ENCODE results near the gene MYH15. TPM values are rescaled to one million over a fixed set of nuclear protein-coding genes. Genes with fewer than 3 reads are reported as not detected.

Gene MYH15
- total and polyA plus RNA-seq, 2 of the 4 experiments (the other 2 are of a cell fraction): 0.10 to 0.36 TPM

DNA sequence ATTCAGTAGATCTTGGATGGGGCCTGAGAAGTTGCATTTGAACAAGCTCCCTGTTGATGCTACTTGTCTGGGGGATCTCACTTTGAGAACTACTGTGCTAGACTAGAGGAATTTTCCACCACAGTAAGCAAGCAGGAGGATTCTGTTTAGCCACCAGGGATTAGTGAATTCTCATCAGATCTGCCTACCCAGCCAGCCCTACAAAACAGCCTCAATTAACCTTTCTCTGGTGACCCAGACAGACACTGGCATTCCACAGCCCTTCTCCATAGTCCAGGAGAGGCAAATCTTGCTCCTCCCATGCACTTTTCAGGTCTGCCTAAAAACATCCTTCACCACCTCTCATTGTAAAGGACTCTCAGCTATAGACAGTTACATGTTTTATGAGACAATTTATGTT is 16.7 kb upstream of the MYH15 start:
- no peak for DNase-seq
- Histone ChIP-seq H2AK9ac (replicated peaks; ENCODE audit: low read depth, low read length, poor library complexity) (no peak overlapping the region), H3K23ac (ENCODE audit: low read depth, low read length) (no peak overlapping the region), H3K36me3 (ENCODE audit: control insufficient read depth, insufficient read depth, low read length) (no peaks in the 10 kb centered on the region), H3K27ac (ENCODE audit: insufficient read depth, low read length) (no peak overlapping the region), H4K8ac (ENCODE audit: low read depth in 2 of 2, low read length in 2 of 2) (no peak overlapping the region), H3K79me1 (ENCODE audit: low read depth in 1 of 2, low read length in 2 of 2) (no peaks in the 10 kb centered on the region), H3K27me3 (ENCODE audit: control insufficient read depth, insufficient read depth, low read length) (no peaks in the 10 kb centered on the region; the same call in 1 of the 2 replicates), H3K9me1 (ENCODE audit: insufficient read depth, low read length) (no peaks in the 10 kb centered on the region), H2BK20ac (ENCODE audit: low read depth, low read length) (no peak overlapping the region), H2BK120ac (ENCODE audit: low read depth, low read length) (no peak overlapping the region), H2AK5ac (ENCODE audit: low read depth, low read length) (no peak overlapping the region), H3K56ac (ENCODE audit: extremely low read depth, insufficient read depth, low read length) (no peak overlapping the region), H3K9me3 (ENCODE audit: control insufficient read depth, insufficient read depth, low read length) (no peaks in the 10 kb centered on the region), H3K18ac (ENCODE audit: low read depth, low read length) (no peak overlapping the region), H3K14ac (replicated peaks; ENCODE audit: low read depth, low read length) (no peak overlapping the region), H4K20me1 (ENCODE audit: insufficient read depth, low read length) (no peaks in the 10 kb centered on the region), H2BK15ac (ENCODE audit: low read depth, low read length) (no peak overlapping the region), H4K91ac (ENCODE audit: insufficient read depth, low read depth, low read length) (no peak overlapping the region), H3K4me1 (ENCODE audit: control insufficient read depth, insufficient read depth, low read length) (no peaks in the 10 kb centered on the region), H4K5ac (ENCODE audit: low read depth, low read length) (no peak overlapping the region), H3K9ac (ENCODE audit: low read depth, low read length) (no peak overlapping the region), H2AFZ (replicated peaks; ENCODE audit: low read length, poor library complexity) (no peak overlapping the region), H3K4me2 (ENCODE audit: low read depth, low read length) (no peak overlapping the region), H3K4me3 (ENCODE audit: insufficient read depth, low read depth, low read length) (no peak overlapping the region), H3K4ac (ENCODE audit: low read depth, low read length) (no peak overlapping the region), H2BK5ac (ENCODE audit: low read depth, low read length, poor library complexity, severe bottlenecking) (no peak overlapping the region)
- ChIA-PET POLR2A (ENCODE audit: unreplicated experiment) (no interaction called here), CTCF (interaction anchor here (0.7 to 1.2 kb wide), 2 partner anchors 14 to 601 kb away, joined by 3 read pairs; no protein-coding TSS in a partner anchor)
- no peak for ATAC-seq (ENCODE audit: low read depth)
- in situ Hi-C loops (cut with MboI; ENCODE audit: low sequenced_read_pairs) (no loop called here), dilution Hi-C loops (cut with HindIII; ENCODE audit: low sequenced_read_pairs, unreplicated experiment) (no loop called here), intact Hi-C loops (cut with micrococcal nuclease) (no loop called here)
- no TSS peak for BruUV-seq (replicated peaks)
- no peak for TF ChIP-seq CEBPB (IDR thresholded peaks at IDR 0.05; ENCODE audit: low read depth, low read length)
- no peak for TF ChIP-seq BHLHE40 (IDR thresholded peaks at IDR 0.05; ENCODE audit: low read depth, low read length)
- no peak for TF ChIP-seq SMC3 (IDR thresholded peaks at IDR 0.05; ENCODE audit: low read depth, low read length)
- TF ChIP-seq, protein P1, sequence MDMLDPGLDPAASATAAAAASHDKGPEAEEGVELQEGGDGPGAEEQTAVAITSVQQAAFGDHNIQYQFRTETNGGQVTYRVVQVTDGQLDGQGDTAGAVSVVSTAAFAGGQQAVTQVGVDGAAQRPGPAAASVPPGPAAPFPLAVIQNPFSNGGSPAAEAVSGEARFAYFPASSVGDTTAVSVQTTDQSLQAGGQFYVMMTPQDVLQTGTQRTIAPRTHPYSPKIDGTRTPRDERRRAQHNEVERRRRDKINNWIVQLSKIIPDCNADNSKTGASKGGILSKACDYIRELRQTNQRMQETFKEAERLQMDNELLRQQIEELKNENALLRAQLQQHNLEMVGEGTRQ (IDR thresholded peaks at IDR 0.05; ENCODE audit: low read depth, low read length): no peak
- no peak for TF ChIP-seq FOS (IDR thresholded peaks at IDR 0.05; ENCODE audit: low read depth, low read length)
- TF ChIP-seq MAFK (IDR thresholded peaks at IDR 0.05; ENCODE audit: low read depth, low read length): no peak
- no peak for TF ChIP-seq NFE2L2 (IDR thresholded peaks at IDR 0.05; ENCODE audit: low read depth, low read length)
- TF ChIP-seq POLR2A (IDR thresholded peaks at IDR 0.05; ENCODE audit: low read depth, low read length): no peak
- TF ChIP-seq RFX5 (IDR thresholded peaks at IDR 0.05; ENCODE audit: low read depth, low read length): no peak
- no peak for TF ChIP-seq MAZ (IDR thresholded peaks at IDR 0.05; ENCODE audit: borderline replicate concordance, low read depth, low read length)
- TF ChIP-seq RAD21 (IDR thresholded peaks at IDR 0.05; ENCODE audit: low read length): no peak
- no peak for TF ChIP-seq RCOR1 (IDR thresholded peaks at IDR 0.05; ENCODE audit: insufficient replicate concordance, low read length)
- no peak for TF ChIP-seq CHD1 (IDR thresholded peaks at IDR 0.05; ENCODE audit: low read depth, low read length)
- no peak for TF ChIP-seq MXI1 (IDR thresholded peaks at IDR 0.05; ENCODE audit: borderline replicate concordance, low read depth, low read length)
- TF ChIP-seq, protein P2, sequence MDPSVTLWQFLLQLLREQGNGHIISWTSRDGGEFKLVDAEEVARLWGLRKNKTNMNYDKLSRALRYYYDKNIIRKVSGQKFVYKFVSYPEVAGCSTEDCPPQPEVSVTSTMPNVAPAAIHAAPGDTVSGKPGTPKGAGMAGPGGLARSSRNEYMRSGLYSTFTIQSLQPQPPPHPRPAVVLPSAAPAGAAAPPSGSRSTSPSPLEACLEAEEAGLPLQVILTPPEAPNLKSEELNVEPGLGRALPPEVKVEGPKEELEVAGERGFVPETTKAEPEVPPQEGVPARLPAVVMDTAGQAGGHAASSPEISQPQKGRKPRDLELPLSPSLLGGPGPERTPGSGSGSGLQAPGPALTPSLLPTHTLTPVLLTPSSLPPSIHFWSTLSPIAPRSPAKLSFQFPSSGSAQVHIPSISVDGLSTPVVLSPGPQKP (IDR thresholded peaks at IDR 0.05; ENCODE audit: borderline replicate concordance, low read depth, low read length): no peak
- TF ChIP-seq, protein P3, sequence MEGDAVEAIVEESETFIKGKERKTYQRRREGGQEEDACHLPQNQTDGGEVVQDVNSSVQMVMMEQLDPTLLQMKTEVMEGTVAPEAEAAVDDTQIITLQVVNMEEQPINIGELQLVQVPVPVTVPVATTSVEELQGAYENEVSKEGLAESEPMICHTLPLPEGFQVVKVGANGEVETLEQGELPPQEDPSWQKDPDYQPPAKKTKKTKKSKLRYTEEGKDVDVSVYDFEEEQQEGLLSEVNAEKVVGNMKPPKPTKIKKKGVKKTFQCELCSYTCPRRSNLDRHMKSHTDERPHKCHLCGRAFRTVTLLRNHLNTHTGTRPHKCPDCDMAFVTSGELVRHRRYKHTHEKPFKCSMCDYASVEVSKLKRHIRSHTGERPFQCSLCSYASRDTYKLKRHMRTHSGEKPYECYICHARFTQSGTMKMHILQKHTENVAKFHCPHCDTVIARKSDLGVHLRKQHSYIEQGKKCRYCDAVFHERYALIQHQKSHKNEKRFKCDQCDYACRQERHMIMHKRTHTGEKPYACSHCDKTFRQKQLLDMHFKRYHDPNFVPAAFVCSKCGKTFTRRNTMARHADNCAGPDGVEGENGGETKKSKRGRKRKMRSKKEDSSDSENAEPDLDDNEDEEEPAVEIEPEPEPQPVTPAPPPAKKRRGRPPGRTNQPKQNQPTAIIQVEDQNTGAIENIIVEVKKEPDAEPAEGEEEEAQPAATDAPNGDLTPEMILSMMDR (conservative IDR thresholded peaks at IDR 0.05; ENCODE audit: low read depth, low read length): no peak

Measured in IMR-90 (cell line).